PC-9 (cell line): ENCODE results near the gene ZNF513. TPM values are rescaled to one million over a fixed set of nuclear protein-coding genes. Genes with fewer than 3 reads are reported as not detected.

ENCODE experiments used
- BruUV-seq: library from RNA; stranded (reverse); fragments of 400-500 nt; replicated peaks from 2 replicates; lab custom pipeline; 2021; lab: Mats Ljungman, UMichigan
- CTCF ChIA-PET: fragments of 300-600 bp; sonication (Branson Sonifier 250); formaldehyde crosslinking; loops from one replicate; lab custom pipeline; 2022; ENCODE audit warnings: antibody characterized with exemption; lab: Charles Lee
- POLR2A ChIA-PET: fragments of 300-600 bp; sonication (Branson Sonifier 250); formaldehyde crosslinking; loops from one replicate; lab custom pipeline; 2022; ENCODE audit warnings: antibody characterized with exemption; ENCODE audit not compliant: unreplicated experiment; lab: Charles Lee
- DNase-seq, 2 experiments: peaks; one replicate each; pipeline versions ENCODE4 v3.0.0 to v3.0.0-alpha.2; 2015 to 2022; ENCODE audit warnings: mixed read lengths in 1 of 2
- H2AFZ ChIP-seq: fragments of 200-600 bp; sonication (generic); 2 replicates; pipeline ENCODE4 v1.8.1; 2017; ENCODE audit warnings: antibody characterized with exemption
- H3F3A ChIP-seq: fragments of 200-600 bp; sonication (generic); 2 replicates; pipeline ENCODE4 v1.8.1; 2017; ENCODE audit warnings: antibody characterized with exemption, mild to moderate bottlenecking, low read depth; ENCODE audit not compliant: insufficient read depth
- H3K27ac ChIP-seq: fragments of 200-600 bp; sonication (generic); 2 replicates; pipeline ENCODE4 v1.6.1; 2016; ENCODE audit warnings: mixed run types
- H3K27me3 ChIP-seq: fragments of 200-600 bp; sonication (generic); 2 replicates; pipeline ENCODE4 v1.6.1; 2016; ENCODE audit warnings: low read depth, mixed run types; ENCODE audit not compliant: insufficient read depth
- H3K36me3 ChIP-seq: fragments of 200-600 bp; sonication (generic); 2 replicates; pipeline ENCODE4 v1.6.1; 2016; ENCODE audit warnings: low read depth, mixed run types
- H3K4me1 ChIP-seq: fragments of 200-600 bp; sonication (generic); replicated peaks from 2 replicates; pipeline ENCODE4 v1.6.1; 2016; ENCODE audit warnings: mixed run types; ENCODE audit not compliant: insufficient read depth
- H3K4me2 ChIP-seq: fragments of 200-600 bp; sonication (generic); 2 replicates; pipeline ENCODE4 v1.6.1; 2017; ENCODE audit warnings: mixed run types
- H3K4me3 ChIP-seq: fragments of 200-600 bp; sonication (generic); 2 replicates; pipeline ENCODE4 v1.6.1; 2016; ENCODE audit warnings: mixed run types
- H3K79me2 ChIP-seq: fragments of 200-600 bp; sonication (generic); 2 replicates; pipeline ENCODE4 v1.6.1; 2017; ENCODE audit warnings: low read depth, mixed run types
- H3K9me2 ChIP-seq: fragments of 200-600 bp; sonication (generic); 2 replicates; pipeline ENCODE4 v1.8.1; 2017; ENCODE audit warnings: mild to moderate bottlenecking; ENCODE audit not compliant: insufficient read depth
- H3K9me3 ChIP-seq: fragments of 200-600 bp; sonication (generic); 2 replicates; pipeline ENCODE4 v1.8.1; 2016; ENCODE audit warnings: low read depth; ENCODE audit not compliant: insufficient read depth
- H4K20me1 ChIP-seq: fragments of 200-600 bp; sonication (generic); 2 replicates; pipeline ENCODE4 v1.8.1; 2017; ENCODE audit not compliant: insufficient read depth
- EZH2 ChIP-seq: fragments of 200-600 bp; sonication (generic); IDR thresholded peaks from 2 replicates; pipeline ENCODE4 v1.8.0; 2017; ENCODE audit warnings: antibody characterized with exemption, low read depth
- intact Hi-C: fragments of 100-400 bp; cut with micrococcal nuclease; formaldehyde crosslinking; loops from one replicate; pipeline ENCODE4 v1.10.0; 2022; ENCODE audit not compliant: unreplicated experiment
- total RNA-seq: library from RNA; stranded (reverse); gene quantifications from 2 replicates; pipeline ENCODE4 v1.2.3, GENCODE V29; 2021
- TF ChIP-seq, protein P1 (sequence below): fragments of 200-600 bp; sonication (generic); conservative IDR thresholded peaks from 2 replicates; pipeline ENCODE4 v1.6.1; 2017; ENCODE audit warnings: mixed run types, antibody characterized with exemption, mild to moderate bottlenecking, moderate library complexity

Gene ZNF513
- total RNA-seq, 1 experiment from 2014 or later: 4.5 TPM

DNA sequence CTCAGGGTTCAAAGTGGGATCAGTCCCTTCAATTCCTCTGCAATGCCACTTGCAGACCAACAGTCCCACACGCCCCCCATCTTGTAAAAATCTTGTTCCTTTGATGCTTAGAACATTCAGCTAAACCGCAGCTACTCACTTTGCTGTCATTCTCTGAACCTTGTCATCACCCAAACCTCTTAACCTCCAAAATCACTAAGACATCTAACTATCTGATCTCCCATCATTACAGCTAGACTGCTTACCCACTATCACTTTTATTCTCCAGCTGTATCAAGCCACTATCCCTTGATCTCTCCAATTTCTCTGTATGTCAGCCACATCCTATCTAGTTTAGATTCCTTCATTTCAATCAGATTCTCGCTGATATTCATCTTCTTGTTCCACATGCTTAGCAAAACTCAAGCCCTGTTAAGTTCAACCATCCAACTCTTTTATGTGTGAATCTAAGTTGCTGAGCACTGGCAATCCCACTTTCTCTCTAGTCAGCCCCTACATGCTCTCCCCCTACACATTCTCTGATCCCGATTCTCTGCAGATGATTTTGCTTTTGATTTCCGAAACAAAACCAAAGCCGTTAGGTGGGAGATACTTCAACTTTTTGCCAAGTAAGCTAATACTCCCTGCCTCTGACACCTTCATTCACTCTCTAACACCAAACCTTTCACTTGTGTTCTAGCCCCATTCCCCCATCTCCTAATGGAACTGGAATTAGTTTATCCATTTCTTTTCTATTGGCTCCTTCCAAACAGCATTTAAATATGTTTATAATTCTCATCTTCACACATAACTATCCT lies 28.5 kb downstream of the ZNF513 start:
- Histone ChIP-seq H3K27me3 (no peaks in the 10 kb centered on the region), H3K36me3 (no peaks in the 10 kb centered on the region), H3K4me1 (peaks cover 22% of the 10 kb centered on the region), H3K9me2 (no peaks in the 10 kb centered on the region), H3F3A (peaks cover 19% of the 10 kb centered on the region), H3K4me2 (no peak overlapping the region), H3K27ac (no peak overlapping the region), H2AFZ (no peak overlapping the region), H3K4me3 (no peak overlapping the region), H3K9me3 (no peaks in the 10 kb centered on the region), H3K79me2 (peaks cover 92% of the 10 kb centered on the region), H4K20me1 (peaks cover 39% of the 10 kb centered on the region)
- POLR2A ChIA-PET: no interaction called here
- TF ChIP-seq, protein P1, sequence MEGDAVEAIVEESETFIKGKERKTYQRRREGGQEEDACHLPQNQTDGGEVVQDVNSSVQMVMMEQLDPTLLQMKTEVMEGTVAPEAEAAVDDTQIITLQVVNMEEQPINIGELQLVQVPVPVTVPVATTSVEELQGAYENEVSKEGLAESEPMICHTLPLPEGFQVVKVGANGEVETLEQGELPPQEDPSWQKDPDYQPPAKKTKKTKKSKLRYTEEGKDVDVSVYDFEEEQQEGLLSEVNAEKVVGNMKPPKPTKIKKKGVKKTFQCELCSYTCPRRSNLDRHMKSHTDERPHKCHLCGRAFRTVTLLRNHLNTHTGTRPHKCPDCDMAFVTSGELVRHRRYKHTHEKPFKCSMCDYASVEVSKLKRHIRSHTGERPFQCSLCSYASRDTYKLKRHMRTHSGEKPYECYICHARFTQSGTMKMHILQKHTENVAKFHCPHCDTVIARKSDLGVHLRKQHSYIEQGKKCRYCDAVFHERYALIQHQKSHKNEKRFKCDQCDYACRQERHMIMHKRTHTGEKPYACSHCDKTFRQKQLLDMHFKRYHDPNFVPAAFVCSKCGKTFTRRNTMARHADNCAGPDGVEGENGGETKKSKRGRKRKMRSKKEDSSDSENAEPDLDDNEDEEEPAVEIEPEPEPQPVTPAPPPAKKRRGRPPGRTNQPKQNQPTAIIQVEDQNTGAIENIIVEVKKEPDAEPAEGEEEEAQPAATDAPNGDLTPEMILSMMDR: no peak
- TF ChIP-seq EZH2: no peak
- no peak for DNase-seq
- no TSS peak for BruUV-seq
- CTCF ChIA-PET: no interaction called here
- intact Hi-C loops: no loop called here

DNA sequence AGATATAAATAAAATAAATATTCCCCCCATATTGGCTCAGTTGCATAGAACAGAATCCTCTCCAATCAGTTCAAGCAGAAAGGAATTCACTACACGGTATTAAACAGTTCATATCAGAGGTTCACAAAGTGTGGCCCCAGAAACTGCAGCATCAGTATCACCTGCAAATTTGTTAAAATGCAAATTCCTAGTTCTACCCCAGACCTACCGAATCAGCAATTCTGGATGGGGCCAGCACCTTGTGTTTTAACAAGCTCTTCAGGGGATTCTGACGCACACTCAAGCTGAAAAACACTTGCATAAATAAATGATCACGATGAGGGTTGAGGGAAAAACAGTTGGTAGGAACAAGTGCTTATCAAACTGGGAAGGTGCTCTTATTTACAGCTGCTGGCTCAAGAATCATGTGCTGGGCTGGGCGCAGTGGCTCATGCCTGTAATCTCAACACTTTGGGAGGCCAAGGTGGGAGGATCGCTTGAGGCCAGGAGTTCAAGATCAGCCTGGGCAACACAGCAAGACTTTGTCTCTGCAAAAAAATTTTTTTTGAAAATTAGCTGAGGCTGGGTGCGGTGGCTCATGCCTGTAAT lies 30.3 kb downstream of the ZNF513 start:
- Histone ChIP-seq H3K4me2 (no peak overlapping the region), H4K20me1 (peaks cover 39% of the 10 kb centered on the region), H3F3A (peaks cover 4% of the 10 kb centered on the region; the same call in 1 of the 2 replicates), H3K9me2 (no peaks in the 10 kb centered on the region), H3K36me3 (no peaks in the 10 kb centered on the region), H3K4me3 (no peak overlapping the region), H3K27ac (no peak overlapping the region), H3K79me2 (peaks cover 97% of the 10 kb centered on the region), H3K27me3 (no peaks in the 10 kb centered on the region), H3K9me3 (no peaks in the 10 kb centered on the region), H2AFZ (no peak overlapping the region), H3K4me1 (peaks cover 16% of the 10 kb centered on the region)
- ChIA-PET POLR2A (no interaction called here), CTCF (interaction anchor here (0.6 to 0.7 kb wide), 2 partner anchors 16 to 334 kb away, joined by 6 to 9 read pairs; no protein-coding TSS in a partner anchor)
- no TSS peak for BruUV-seq
- TF ChIP-seq EZH2: no peak
- TF ChIP-seq, protein P1: no peak
- intact Hi-C loops: no loop called here
- no peak for DNase-seq

DNA sequence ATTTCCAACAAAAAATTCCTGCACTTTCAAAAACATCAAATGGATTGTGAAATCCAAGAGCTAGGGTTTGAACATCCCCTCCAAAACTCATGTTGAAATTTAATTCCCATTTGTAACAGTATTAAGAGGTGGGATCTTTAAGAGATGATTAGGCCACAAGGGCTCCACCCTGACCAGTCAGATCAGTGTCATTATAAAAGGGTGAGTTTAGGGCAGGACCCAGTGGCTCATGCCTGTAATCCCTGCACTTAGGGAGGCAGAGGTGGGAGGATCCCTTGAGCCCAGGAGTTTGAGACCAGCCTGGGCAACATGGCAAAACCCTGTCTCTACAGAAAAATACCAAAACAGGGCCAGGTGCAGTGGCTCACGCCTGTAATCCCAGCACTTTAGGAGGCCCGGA lies 32.9 kb downstream of the ZNF513 start:
- Histone ChIP-seq H3K27me3 (no peaks in the 10 kb centered on the region), H4K20me1 (peaks cover 45% of the 10 kb centered on the region), H3K9me3 (no peaks in the 10 kb centered on the region), H3K79me2 (peaks cover 90% of the 10 kb centered on the region), H3K9me2 (no peaks in the 10 kb centered on the region), H3K36me3 (peaks cover 10% of the 10 kb centered on the region; the same call in 1 of the 2 replicates), H3K27ac (no peak overlapping the region), H2AFZ (no peak overlapping the region), H3K4me1 (no peaks in the 10 kb centered on the region), H3K4me3 (no peak overlapping the region), H3F3A (no peaks in the 10 kb centered on the region), H3K4me2 (no peak overlapping the region)
- no TSS peak for BruUV-seq
- no peak for DNase-seq
- intact Hi-C loops: no loop called here
- ChIA-PET POLR2A (no interaction called here), CTCF (no interaction called here)
- TF ChIP-seq, protein P1: no peak
- no peak for TF ChIP-seq EZH2
